Measurements from ENCODE around the gene SP3.

DNA sequence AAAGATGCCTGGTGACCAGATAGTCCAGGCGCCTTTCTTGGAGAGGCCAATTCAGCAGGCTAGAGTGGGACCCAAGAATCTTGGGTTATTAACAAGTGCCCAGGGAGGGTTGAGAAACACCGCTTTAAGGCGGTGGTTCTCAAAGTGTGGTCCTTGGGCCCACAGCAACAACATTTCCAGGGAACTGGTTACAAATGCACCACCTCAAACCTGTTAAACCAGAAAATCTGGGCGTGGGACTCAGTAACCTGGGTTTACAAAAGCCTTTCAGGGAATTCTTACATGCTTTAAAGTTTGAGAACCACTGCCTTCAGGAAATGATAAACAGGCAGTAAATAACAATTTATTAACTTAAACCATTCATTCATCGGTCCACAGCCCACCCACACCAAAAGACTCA is 92.5 kb downstream of the SP3 start:
- TF ChIP-seq, protein P1, sequence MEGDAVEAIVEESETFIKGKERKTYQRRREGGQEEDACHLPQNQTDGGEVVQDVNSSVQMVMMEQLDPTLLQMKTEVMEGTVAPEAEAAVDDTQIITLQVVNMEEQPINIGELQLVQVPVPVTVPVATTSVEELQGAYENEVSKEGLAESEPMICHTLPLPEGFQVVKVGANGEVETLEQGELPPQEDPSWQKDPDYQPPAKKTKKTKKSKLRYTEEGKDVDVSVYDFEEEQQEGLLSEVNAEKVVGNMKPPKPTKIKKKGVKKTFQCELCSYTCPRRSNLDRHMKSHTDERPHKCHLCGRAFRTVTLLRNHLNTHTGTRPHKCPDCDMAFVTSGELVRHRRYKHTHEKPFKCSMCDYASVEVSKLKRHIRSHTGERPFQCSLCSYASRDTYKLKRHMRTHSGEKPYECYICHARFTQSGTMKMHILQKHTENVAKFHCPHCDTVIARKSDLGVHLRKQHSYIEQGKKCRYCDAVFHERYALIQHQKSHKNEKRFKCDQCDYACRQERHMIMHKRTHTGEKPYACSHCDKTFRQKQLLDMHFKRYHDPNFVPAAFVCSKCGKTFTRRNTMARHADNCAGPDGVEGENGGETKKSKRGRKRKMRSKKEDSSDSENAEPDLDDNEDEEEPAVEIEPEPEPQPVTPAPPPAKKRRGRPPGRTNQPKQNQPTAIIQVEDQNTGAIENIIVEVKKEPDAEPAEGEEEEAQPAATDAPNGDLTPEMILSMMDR (IDR thresholded peaks at IDR 0.05; ENCODE audit: borderline replicate concordance, extremely low read depth, low read length, poor library complexity, severe bottlenecking), result no peak
- TF ChIP-seq EZH2 (IDR thresholded peaks at IDR 0.05; ENCODE audit: borderline replicate concordance, low read depth, low read length, severe bottlenecking), result no peak

Measured in DND-41 (cell line).